Sigmoid colon (tissue), 4 donors: ENCODE results near the gene PAFAH2.

Source experiments
- CTCF ChIP-seq, 4 experiments: fragments of 450-650 bp in 3 of 4; fragments of 200-600 bp in 1 of 4; IDR thresholded peaks; one replicate each; pipeline ENCODE4 v1.5.1; 2016 to 2019; ENCODE audit warnings: antibody characterized with exemption in 4 of 4, mild to moderate bottlenecking in 3 of 4, moderate library complexity in 2 of 4
- POLR2AphosphoS5 ChIP-seq, 4 donors: sonication (generic); formaldehyde crosslinking; IDR thresholded peaks; one replicate each; pipeline ENCODE4 v1.6.1; 2017; ENCODE audit warnings: antibody characterized with exemption in 4 of 4

GRCh38 chr1:25932321-25932720, 65.5 kb downstream of the PAFAH2 start:
- TF ChIP-seq CTCF (IDR thresholded peaks at IDR 0.05), result no peak
- no peak for TF ChIP-seq POLR2AphosphoS5 (IDR thresholded peaks at IDR 0.05)
